ENCODE measurements around the gene MTHFD1L.

- TF ChIP-seq, protein P1, sequence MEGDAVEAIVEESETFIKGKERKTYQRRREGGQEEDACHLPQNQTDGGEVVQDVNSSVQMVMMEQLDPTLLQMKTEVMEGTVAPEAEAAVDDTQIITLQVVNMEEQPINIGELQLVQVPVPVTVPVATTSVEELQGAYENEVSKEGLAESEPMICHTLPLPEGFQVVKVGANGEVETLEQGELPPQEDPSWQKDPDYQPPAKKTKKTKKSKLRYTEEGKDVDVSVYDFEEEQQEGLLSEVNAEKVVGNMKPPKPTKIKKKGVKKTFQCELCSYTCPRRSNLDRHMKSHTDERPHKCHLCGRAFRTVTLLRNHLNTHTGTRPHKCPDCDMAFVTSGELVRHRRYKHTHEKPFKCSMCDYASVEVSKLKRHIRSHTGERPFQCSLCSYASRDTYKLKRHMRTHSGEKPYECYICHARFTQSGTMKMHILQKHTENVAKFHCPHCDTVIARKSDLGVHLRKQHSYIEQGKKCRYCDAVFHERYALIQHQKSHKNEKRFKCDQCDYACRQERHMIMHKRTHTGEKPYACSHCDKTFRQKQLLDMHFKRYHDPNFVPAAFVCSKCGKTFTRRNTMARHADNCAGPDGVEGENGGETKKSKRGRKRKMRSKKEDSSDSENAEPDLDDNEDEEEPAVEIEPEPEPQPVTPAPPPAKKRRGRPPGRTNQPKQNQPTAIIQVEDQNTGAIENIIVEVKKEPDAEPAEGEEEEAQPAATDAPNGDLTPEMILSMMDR (IDR thresholded peaks at IDR 0.05; ENCODE audit: insufficient read depth, low read length, poor library complexity, severe bottlenecking) = no peak
- TF ChIP-seq EZH2phosphoT487 (conservative IDR thresholded peaks at IDR 0.05; ENCODE audit: low read length) = no peak
Observed at GRCh38 chr6:151101816-151102694, 236.6 kb downstream of the MTHFD1L start.

Data from SU-DHL-6 (cell line).